Mucosa of descending colon (tissue), 3 donors: Measurements from ENCODE around the gene AP5B1. TPM values are rescaled to one million over a fixed set of nuclear protein-coding genes. Genes with fewer than 3 reads are reported as not detected.
"Not testable (repeated sequence)": the region's sequence is repeated elsewhere in the genome, so short reads cannot be mapped to it uniquely, and the experiment has no call there.

Source experiments
- ATAC-seq: fragments of 200-7000 bp; cut with Tn5 transposase; one replicate; pipeline ENCODE4 v1.9.1; 2020; ENCODE audit warnings: mild to moderate bottlenecking, moderate library complexity
- DNase-seq, 3 donors: peaks; one replicate each; pipeline ENCODE4 v3.0.0-alpha.2; 2020
- H3K36me3 ChIP-seq: fragments of 200-600 bp; one replicate; pipeline ENCODE4 v1.8.0; 2021; ENCODE audit warnings: low read depth, mild to moderate bottlenecking
- H3K4me1 ChIP-seq: fragments of 200-600 bp; one replicate; pipeline ENCODE4 v1.8.0; 2021; ENCODE audit warnings: low read depth, mild to moderate bottlenecking
- H3K4me3 ChIP-seq: fragments of 200-600 bp; one replicate; pipeline ENCODE4 v1.8.0; 2021; ENCODE audit warnings: mild to moderate bottlenecking
- H3K9me3 ChIP-seq: fragments of 200-600 bp; one replicate; pipeline ENCODE4 v1.8.0; 2021; ENCODE audit warnings: mild to moderate bottlenecking
- CTCF ChIP-seq: fragments of 200-600 bp; IDR thresholded peaks from one replicate; pipeline ENCODE4 v1.8.0; 2022; ENCODE audit warnings: antibody characterized with exemption, mild to moderate bottlenecking
- intact Hi-C, 2 donors: fragments of 100-400 bp; cut with DNase I in 1 of 2; cut with micrococcal nuclease in 1 of 2; formaldehyde crosslinking; loops; one replicate each; pipeline versions ENCODE4 v1.11.0 to v1.11.1; 2022; cut with DNase I, micrococcal nuclease
- total RNA-seq, 3 donors: library from RNA; stranded (reverse); fragmentation: NEBNext Ultra II Directional in 2 of 3; extraction: Animal tissue kit (Norgen Biotek cat#: 25700) in 2 of 3; gene quantifications; one replicate each; pipeline versions ENCODE4 v1.2.1 to v1.2.4, GENCODE V29; 2021 to 2023
- donor health status: DM: no; HTN: no; CAD: no; lungs with moderate emphysema.
- donor health status: DM: no; HTN: no; CAD: no.
- donor health status: DM: no; HTN: yes; CAD: no.

AP5B1 gene
- total RNA-seq, 3 donors from 2014 or later: 21.2 to 21.8 (median 21.3) TPM

- no peaks in the 10 kb centered on the region for H3K36me3 ChIP-seq
- no peak overlapping the region for H3K4me3 ChIP-seq
- H3K4me1 ChIP-seq: no peaks in the 10 kb centered on the region
- H3K9me3 ChIP-seq: no peaks in the 10 kb centered on the region
- no peak for ATAC-seq
- no peak for DNase-seq
- intact Hi-C loops: no loop called here
- no peak for TF ChIP-seq CTCF
Observed at GRCh38 chr11:65770951-65771567, 9.7 kb downstream of the AP5B1 start.

GRCh38 chr11:65767806-65768205 is 13.0 kb downstream of the AP5B1 start:
- H3K36me3 ChIP-seq, ATAC-seq, H3K9me3 ChIP-seq, intact Hi-C loops, H3K4me3 ChIP-seq, DNase-seq: not testable (repeated sequence)
- H3K4me1 ChIP-seq: peaks cover 12% of the 10 kb centered on the region

GRCh38 chr11:65767406-65767805 is 13.4 kb downstream of the AP5B1 start:
- peaks cover 12% of the 10 kb centered on the region for H3K4me1 ChIP-seq
- no peaks in the 10 kb centered on the region for H3K36me3 ChIP-seq
- H3K4me3 ChIP-seq: no peak overlapping the region
- no peak for DNase-seq
- TF ChIP-seq CTCF: no peak
- intact Hi-C loops: no loop called here
- ATAC-seq: no peak
- no peaks in the 10 kb centered on the region for H3K9me3 ChIP-seq

GRCh38 chr11:65766535-65766934 is 14.2 kb downstream of the AP5B1 start:
- Histone ChIP-seq H3K9me3 (no peaks in the 10 kb centered on the region), H3K4me3 (no peak overlapping the region), H3K36me3 (no peaks in the 10 kb centered on the region), H3K4me1 (peaks cover 12% of the 10 kb centered on the region)
- DNase-seq (no peak), ATAC-seq (no peak)
- intact Hi-C loops: no loop called here
- TF ChIP-seq CTCF: no peak

GRCh38 chr11:65764434-65764833 is 16.3 kb downstream of the AP5B1 start:
- Histone ChIP-seq H3K36me3 (no peaks in the 10 kb centered on the region), H3K9me3 (no peaks in the 10 kb centered on the region), H3K4me3 (no peak overlapping the region), H3K4me1 (peaks cover 12% of the 10 kb centered on the region)
- TF ChIP-seq CTCF: no peak
- peak in 1 of 3 donors; percentile 26 for DNase-seq
- peak; percentile 74 for ATAC-seq
- intact Hi-C loops: no loop called here

GRCh38 chr11:65762816-65763215 is 18.0 kb downstream of the AP5B1 start:
- H3K36me3 ChIP-seq, H3K4me3 ChIP-seq, ATAC-seq, H3K9me3 ChIP-seq, intact Hi-C loops, DNase-seq: not testable (repeated sequence)
- peaks cover 12% of the 10 kb centered on the region for H3K4me1 ChIP-seq

GRCh38 chr11:65762169-65762568 is 18.6 kb downstream of the AP5B1 start:
- DNase-seq, intact Hi-C loops, ATAC-seq: not testable (repeated sequence)

More at GRCh38 chr11:65762169-65762568, 18.6 kb downstream of the AP5B1 start:
- not testable (repeated sequence) for H3K4me3 ChIP-seq, H3K9me3 ChIP-seq, H3K36me3 ChIP-seq
- peaks cover 12% of the 10 kb centered on the region for H3K4me1 ChIP-seq
